HepG2 (cell line): ENCODE results near the gene PLEKHG4. TPM values are rescaled to one million over a fixed set of nuclear protein-coding genes. Genes with fewer than 3 reads are reported as not detected.
A peak's percentile ranks its signal among the peaks of the same experiment; 100 is the strongest.

Source experiments
- ATAC-seq: fragments of 200-7000 bp; cut with Tn5 transposase; 3 replicates; pipeline ENCODE4 v1.9.1; 2020; ENCODE audit warnings: mild to moderate bottlenecking, moderate library complexity
- BruUV-seq: library from RNA; stranded (reverse); fragments of 400-500 nt; replicated peaks from 2 replicates; lab custom pipeline; 2021; lab: Mats Ljungman, UMichigan
- CTCF ChIA-PET: fragments of 300-600 bp; formaldehyde crosslinking; extraction: SDS; loops from one replicate; lab custom pipeline; 2021; ENCODE audit warnings: low total read pairs, inconsistent platforms, low intra/inter-chr PET ratio; lab: Yijun Ruan, JAX
- POLR2A ChIA-PET: fragments of 350-600 bp; sonication (Branson Sonifier 250); formaldehyde crosslinking; loops from one replicate; lab custom pipeline; 2020; ENCODE audit warnings: antibody characterized with exemption, inconsistent platforms; lab: Yijun Ruan, JAX
- DNase-seq: peaks from one replicate; pipeline ENCODE4 v3.0.0-alpha.2; 2015; ENCODE audit warnings: low spot score
- FAIRE-seq: peaks from 3 replicates; lab custom pipeline; 2011; peaks lifted over from hg19 to GRCh38; lab: Jason Lieb, UNC
- H2AFZ ChIP-seq: one replicate; pipeline ENCODE4 v1.6.1; 2011; ENCODE audit warnings: low read length, inconsistent platforms
- H3K27ac ChIP-seq: fragments of 300-600 bp; 3 replicates; pipeline ENCODE4 v1.8.0; 2011; ENCODE audit warnings: mixed run types, mild to moderate bottlenecking, mixed read lengths, low read length, inconsistent platforms; ENCODE audit not compliant: insufficient read depth; ENCODE audit errors: extremely low read length
- H3K27me3 ChIP-seq, 2 experiments: fragments of 200-600 bp in 1 of 2; 2 replicates in 1 of 2; 3 replicates in 1 of 2; pipeline versions ENCODE4 v1.6.0 to v1.8.0; 2011; ENCODE audit warnings: low read length in 2 of 2, mild to moderate bottlenecking in 2 of 2, moderate library complexity in 2 of 2, inconsistent platforms in 1 of 2; ENCODE audit not compliant: insufficient read depth in 2 of 2, control insufficient read depth in 1 of 2
- H3K36me3 ChIP-seq, 2 experiments: fragments of 200-600 bp in 1 of 2; replicated peaks in 1 of 2; 2 replicates in 1 of 2; 3 replicates in 1 of 2; pipeline versions ENCODE4 v1.5.1 to v1.8.0; 2011; ENCODE audit warnings: low read length in 2 of 2, inconsistent platforms in 1 of 2; ENCODE audit not compliant: insufficient read depth in 2 of 2, control insufficient read depth in 1 of 2
- H3K4me1 ChIP-seq: 2 replicates; pipeline ENCODE4 v1.5.1; 2012; ENCODE audit warnings: low read length, inconsistent platforms; ENCODE audit not compliant: insufficient read depth
- H3K4me2 ChIP-seq: 2 replicates; pipeline ENCODE4 v1.6.0; 2011; ENCODE audit warnings: low read depth, low read length, inconsistent platforms
- H3K4me3 ChIP-seq, 3 experiments: fragments of 200-600 bp in 1 of 3; sonication (generic), shearing (Covaris generic) in 1 of 3; replicated peaks in 1 of 3; 2 replicates each; pipeline ENCODE4 v1.5.1; 2011 to 2016; ENCODE audit warnings: low read length in 3 of 3, inconsistent platforms in 2 of 3, low read depth in 2 of 3, mild to moderate bottlenecking in 2 of 3, control low read depth in 1 of 3, mixed read lengths in 1 of 3; ENCODE audit not compliant: insufficient read depth in 1 of 3
- H3K79me2 ChIP-seq: one replicate; pipeline ENCODE4 v1.6.1; 2011; ENCODE audit warnings: low read length, inconsistent platforms; ENCODE audit not compliant: insufficient read depth
- H3K9ac ChIP-seq: 2 replicates; pipeline ENCODE4 v1.6.0; 2011; ENCODE audit warnings: mild to moderate bottlenecking, low read depth, low read length, inconsistent platforms; ENCODE audit not compliant: insufficient read depth
- H3K9me3 ChIP-seq: 2 replicates; pipeline ENCODE4 v1.5.1; 2012; ENCODE audit warnings: mild to moderate bottlenecking, low read length
- H4K20me1 ChIP-seq: 2 replicates; pipeline ENCODE4 v1.6.0; 2011; ENCODE audit warnings: inconsistent platforms, mild to moderate bottlenecking, low read length, moderate library complexity; ENCODE audit not compliant: insufficient read depth
- ATF7 ChIP-seq, 2 experiments: fragments of 450-650 bp in 1 of 2; sonication (generic) in 1 of 2; formaldehyde crosslinking in 1 of 2; IDR thresholded peaks; 2 replicates each; pipeline versions ENCODE4 v1.4.0 to v1.6.1; 2016 to 2020; ENCODE audit warnings: antibody characterized with exemption in 1 of 2, mild to moderate bottlenecking in 1 of 2, missing genetic modification reagents in 1 of 2
- EP300 ChIP-seq, 3 experiments: sonication (generic) in 1 of 3; formaldehyde crosslinking in 1 of 3; IDR thresholded peaks; 2 replicates each; pipeline versions ENCODE4 v1.5.1 to v1.6.1; 2011 to 2020; ENCODE audit warnings: low read depth in 2 of 3, low read length in 2 of 3, borderline replicate concordance in 1 of 3, improper control_type of control experiment in 1 of 3, mild to moderate bottlenecking in 1 of 3, missing genetic modification reagents in 1 of 3, moderate library complexity in 1 of 3
- SOX13 ChIP-seq, 3 experiments: fragments of 450-650 bp in 1 of 3; sonication (generic) in 1 of 3; formaldehyde crosslinking in 1 of 3; IDR thresholded peaks in 2 of 3; conservative IDR thresholded peaks in 1 of 3; 2 replicates each; pipeline versions ENCODE4 v1.5.0 to v1.6.1; 2016 to 2020; ENCODE audit warnings: antibody characterized with exemption in 1 of 3, mild to moderate bottlenecking in 1 of 3, missing compliant biosample characterization in 1 of 3, missing genetic modification reagents in 1 of 3, moderate library complexity in 1 of 3
- ZNF224 ChIP-seq: sonication (generic); formaldehyde crosslinking; IDR thresholded peaks from 2 replicates; pipeline ENCODE4 v1.5.0; 2020; ENCODE audit warnings: mild to moderate bottlenecking, missing genetic modification reagents
- WGBS: methylation state at CpG from one replicate; pipeline ENCODE4 v1.1.6; 2017; ENCODE audit warnings: low lambda C conversion rate; 5-methylcytosine and 5-hydroxymethylcytosine counted together
- in situ Hi-C: cut with HindIII; loops from 2 replicates; pipeline ENCODE4 v1.10.0; 2017; ENCODE audit warnings: low pct_unique_long_range_greater_than_20kb; ENCODE audit not compliant: extremely low pct_ligation_motif_present
- intact Hi-C: fragments of 100-400 bp; cut with micrococcal nuclease; formaldehyde crosslinking; loops from one replicate; pipeline ENCODE4 v1.10.0; 2022; ENCODE audit not compliant: unreplicated experiment
- polyA plus RNA-seq, 8 experiments: library from polyadenylated mRNA; depleted of rRNA in 3 of 8; stranded (reverse) in 7 of 8; unstranded in 1 of 8; fragments of >200 nt; fragmentation: Illumina TruSeq in 4 of 8; extraction: Trizol in 4 of 8; gene quantifications; 2 replicates each; pipeline versions ENCODE4 v1.2.1 to v1.2.3, GENCODE V29; 2011 to 2016; ENCODE audit warnings: low read depth in 4 of 8, missing spikeins in 1 of 8, mixed read lengths in 1 of 8; ENCODE audit not compliant: insufficient read depth in 1 of 8
- total RNA-seq, 5 experiments: library from RNA; depleted of rRNA; stranded (reverse); fragments of >200 nt; fragmentation: Illumina TruSeq; extraction: Trizol; gene quantifications; 2 replicates each; pipeline ENCODE4 v1.2.3, GENCODE V29; 2016; ENCODE audit warnings: low read depth in 1 of 5
- TF ChIP-seq, protein P1 (sequence below): sonication (generic); formaldehyde crosslinking; IDR thresholded peaks from one replicate; pipeline ENCODE4 v1.5.1; 2020; ENCODE audit warnings: mild to moderate bottlenecking, missing genetic modification reagents; ENCODE audit errors: not compliant biosample characterization

The PLEKHG4 gene
- total and polyA plus RNA-seq, 2 of the 13 experiments (the other 11 are each of a cell fraction or from before 2014, with no cell fraction given): 7.1 to 13.6 TPM

DNA sequence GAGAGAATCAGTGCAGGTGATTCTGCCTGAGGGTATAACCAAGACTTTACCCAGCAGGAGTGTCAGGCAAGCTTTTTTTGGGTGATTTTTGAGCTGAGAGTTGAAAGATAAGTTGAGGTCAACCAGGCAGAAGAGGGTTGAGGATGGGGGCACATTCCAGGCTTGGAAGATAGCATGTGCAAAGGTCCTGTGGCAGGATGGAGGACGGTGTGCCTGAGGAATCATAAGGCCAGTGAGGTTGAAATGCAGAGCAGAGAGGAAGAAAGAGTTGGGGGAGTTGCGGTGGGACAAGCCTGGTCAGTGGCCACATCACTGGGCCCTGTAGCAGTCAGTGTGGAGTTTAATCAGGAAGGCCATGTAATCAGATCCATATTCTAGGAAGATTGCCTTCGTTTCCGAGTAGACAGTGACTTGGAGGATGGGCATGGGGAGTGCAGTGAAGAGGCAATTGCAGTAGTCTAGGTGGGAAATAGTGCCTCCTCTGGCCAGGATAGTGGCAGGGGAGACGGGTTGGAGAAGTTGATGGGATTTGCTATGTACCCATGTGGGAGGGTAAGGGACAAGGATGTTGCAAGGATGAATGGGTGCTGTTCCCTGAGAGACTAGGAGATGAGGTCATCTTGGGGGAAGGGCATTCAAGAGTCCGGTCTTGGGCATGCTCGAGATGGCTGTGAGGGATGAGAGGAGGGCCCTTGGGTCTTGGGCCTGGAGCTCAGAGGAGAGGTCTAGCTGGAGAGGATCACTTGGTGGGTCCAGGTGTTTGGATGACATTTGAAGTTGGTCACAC is 3.9 kb downstream of the PLEKHG4 start:
- POLR2A ChIA-PET: no interaction called here
- H3K4me1 ChIP-seq: peaks cover 14% of the 10 kb centered on the region
- no peaks in the 10 kb centered on the region for H3K27me3 ChIP-seq
- no peak overlapping the region for H3K9ac ChIP-seq
- H3K4me3 ChIP-seq: no peak overlapping the region
- intact Hi-C loops (no loop called here), in situ Hi-C loops (no loop called here)
- TF ChIP-seq ATF7 (IDR thresholded peaks at IDR 0.05) (peak; percentile 72), ATF7 (CRISPR knock-in tag; IDR thresholded peaks at IDR 0.05) (no peak), EP300 (IDR thresholded peaks at IDR 0.05; ENCODE audit: low read depth in 2 of 2, low read length in 2 of 2) (no peak), EP300 (CRISPR knock-in tag; IDR thresholded peaks at IDR 0.05; ENCODE audit: borderline replicate concordance) (no peak)
- no peaks in the 10 kb centered on the region for H4K20me1 ChIP-seq
- CTCF ChIA-PET: no interaction called here
- no peaks in the 10 kb centered on the region for H3K36me3 ChIP-seq
- ATAC-seq: no peak
- no peak overlapping the region for H2AFZ ChIP-seq
- no peak for DNase-seq
- H3K79me2 ChIP-seq: peaks cover 4% of the 10 kb centered on the region
- no peaks in the 10 kb centered on the region for H3K9me3 ChIP-seq
- WGBS: 77% methylated on average over 7 of the region's 7 CpGs
- H3K27ac ChIP-seq: no peak overlapping the region
- no TSS peak for BruUV-seq
- no peak overlapping the region for H3K4me2 ChIP-seq
- FAIRE-seq: no peak

DNA sequence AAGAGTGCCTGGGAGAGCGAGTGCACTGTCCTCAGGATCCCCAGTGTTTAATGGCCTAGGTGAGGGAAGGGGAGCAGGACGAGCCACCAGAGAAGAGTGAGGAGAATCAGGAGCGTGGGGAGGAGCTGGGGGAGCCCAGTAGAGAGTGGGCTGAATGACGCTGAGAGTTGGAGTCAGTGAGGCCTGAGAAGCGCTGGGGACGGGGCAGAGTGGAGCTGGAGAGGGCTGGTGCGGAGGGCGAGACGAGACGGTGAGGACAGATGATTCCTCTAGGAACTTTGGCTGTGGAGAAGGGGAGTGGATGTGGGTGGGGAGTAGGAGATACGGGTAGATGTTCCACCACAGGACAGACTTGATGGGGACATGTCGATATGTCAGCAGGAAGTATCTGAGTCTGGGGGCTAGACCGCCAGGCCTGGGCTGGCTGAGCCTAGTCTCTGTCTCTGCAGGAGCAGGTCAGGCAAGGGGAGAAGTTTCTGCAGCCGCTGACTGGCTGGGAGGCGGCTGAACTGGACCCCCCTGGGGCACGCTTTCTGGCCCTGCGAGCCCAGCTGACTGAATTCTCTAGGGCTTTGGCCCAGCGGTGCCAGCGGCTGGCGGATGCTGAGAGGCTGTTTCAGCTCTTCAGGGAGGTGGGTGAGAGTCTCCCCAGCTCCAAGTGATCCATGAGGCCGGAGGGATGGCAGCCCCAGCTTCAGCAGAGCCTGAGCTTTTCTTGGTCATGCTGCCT is 4.7 kb downstream of the PLEKHG4 start:
- Histone ChIP-seq H3K27me3 (no peaks in the 10 kb centered on the region), H3K9me3 (no peaks in the 10 kb centered on the region), H3K4me1 (peaks cover 8% of the 10 kb centered on the region), H2AFZ (no peak overlapping the region), H3K27ac (no peak overlapping the region), H3K79me2 (no peaks in the 10 kb centered on the region), H3K4me2 (no peak overlapping the region), H3K9ac (no peak overlapping the region), H3K4me3 (no peak overlapping the region), H4K20me1 (no peaks in the 10 kb centered on the region), H3K36me3 (no peaks in the 10 kb centered on the region)
- ChIA-PET CTCF (interaction anchor here (1.1 kb wide), 1 partner anchor 23 kb away, joined by 4 read pairs; no protein-coding TSS in a partner anchor), POLR2A (interaction anchor here (1.1 to 1.6 kb wide), 2 partner anchors 10 to 23 kb away, joined by 3 to 5 read pairs; no protein-coding TSS in a partner anchor)
- intact Hi-C loops (no loop called here), in situ Hi-C loops (no loop called here)
- 94% methylated on average over 17 of the region's 21 CpGs for WGBS
- FAIRE-seq (no peak), DNase-seq (no peak), ATAC-seq (no peak)
- BruUV-seq: no TSS peak
- no peak for TF ChIP-seq SOX13 (IDR thresholded peaks at IDR 0.05)
- no peak for TF ChIP-seq SOX13 (CRISPR knock-in tag; conservative IDR thresholded peaks at IDR 0.05 in 1 of 2, IDR thresholded peaks at IDR 0.05 in 1 of 2)
- TF ChIP-seq ZNF224 (CRISPR knock-in tag): no peak
- TF ChIP-seq, protein P1, sequence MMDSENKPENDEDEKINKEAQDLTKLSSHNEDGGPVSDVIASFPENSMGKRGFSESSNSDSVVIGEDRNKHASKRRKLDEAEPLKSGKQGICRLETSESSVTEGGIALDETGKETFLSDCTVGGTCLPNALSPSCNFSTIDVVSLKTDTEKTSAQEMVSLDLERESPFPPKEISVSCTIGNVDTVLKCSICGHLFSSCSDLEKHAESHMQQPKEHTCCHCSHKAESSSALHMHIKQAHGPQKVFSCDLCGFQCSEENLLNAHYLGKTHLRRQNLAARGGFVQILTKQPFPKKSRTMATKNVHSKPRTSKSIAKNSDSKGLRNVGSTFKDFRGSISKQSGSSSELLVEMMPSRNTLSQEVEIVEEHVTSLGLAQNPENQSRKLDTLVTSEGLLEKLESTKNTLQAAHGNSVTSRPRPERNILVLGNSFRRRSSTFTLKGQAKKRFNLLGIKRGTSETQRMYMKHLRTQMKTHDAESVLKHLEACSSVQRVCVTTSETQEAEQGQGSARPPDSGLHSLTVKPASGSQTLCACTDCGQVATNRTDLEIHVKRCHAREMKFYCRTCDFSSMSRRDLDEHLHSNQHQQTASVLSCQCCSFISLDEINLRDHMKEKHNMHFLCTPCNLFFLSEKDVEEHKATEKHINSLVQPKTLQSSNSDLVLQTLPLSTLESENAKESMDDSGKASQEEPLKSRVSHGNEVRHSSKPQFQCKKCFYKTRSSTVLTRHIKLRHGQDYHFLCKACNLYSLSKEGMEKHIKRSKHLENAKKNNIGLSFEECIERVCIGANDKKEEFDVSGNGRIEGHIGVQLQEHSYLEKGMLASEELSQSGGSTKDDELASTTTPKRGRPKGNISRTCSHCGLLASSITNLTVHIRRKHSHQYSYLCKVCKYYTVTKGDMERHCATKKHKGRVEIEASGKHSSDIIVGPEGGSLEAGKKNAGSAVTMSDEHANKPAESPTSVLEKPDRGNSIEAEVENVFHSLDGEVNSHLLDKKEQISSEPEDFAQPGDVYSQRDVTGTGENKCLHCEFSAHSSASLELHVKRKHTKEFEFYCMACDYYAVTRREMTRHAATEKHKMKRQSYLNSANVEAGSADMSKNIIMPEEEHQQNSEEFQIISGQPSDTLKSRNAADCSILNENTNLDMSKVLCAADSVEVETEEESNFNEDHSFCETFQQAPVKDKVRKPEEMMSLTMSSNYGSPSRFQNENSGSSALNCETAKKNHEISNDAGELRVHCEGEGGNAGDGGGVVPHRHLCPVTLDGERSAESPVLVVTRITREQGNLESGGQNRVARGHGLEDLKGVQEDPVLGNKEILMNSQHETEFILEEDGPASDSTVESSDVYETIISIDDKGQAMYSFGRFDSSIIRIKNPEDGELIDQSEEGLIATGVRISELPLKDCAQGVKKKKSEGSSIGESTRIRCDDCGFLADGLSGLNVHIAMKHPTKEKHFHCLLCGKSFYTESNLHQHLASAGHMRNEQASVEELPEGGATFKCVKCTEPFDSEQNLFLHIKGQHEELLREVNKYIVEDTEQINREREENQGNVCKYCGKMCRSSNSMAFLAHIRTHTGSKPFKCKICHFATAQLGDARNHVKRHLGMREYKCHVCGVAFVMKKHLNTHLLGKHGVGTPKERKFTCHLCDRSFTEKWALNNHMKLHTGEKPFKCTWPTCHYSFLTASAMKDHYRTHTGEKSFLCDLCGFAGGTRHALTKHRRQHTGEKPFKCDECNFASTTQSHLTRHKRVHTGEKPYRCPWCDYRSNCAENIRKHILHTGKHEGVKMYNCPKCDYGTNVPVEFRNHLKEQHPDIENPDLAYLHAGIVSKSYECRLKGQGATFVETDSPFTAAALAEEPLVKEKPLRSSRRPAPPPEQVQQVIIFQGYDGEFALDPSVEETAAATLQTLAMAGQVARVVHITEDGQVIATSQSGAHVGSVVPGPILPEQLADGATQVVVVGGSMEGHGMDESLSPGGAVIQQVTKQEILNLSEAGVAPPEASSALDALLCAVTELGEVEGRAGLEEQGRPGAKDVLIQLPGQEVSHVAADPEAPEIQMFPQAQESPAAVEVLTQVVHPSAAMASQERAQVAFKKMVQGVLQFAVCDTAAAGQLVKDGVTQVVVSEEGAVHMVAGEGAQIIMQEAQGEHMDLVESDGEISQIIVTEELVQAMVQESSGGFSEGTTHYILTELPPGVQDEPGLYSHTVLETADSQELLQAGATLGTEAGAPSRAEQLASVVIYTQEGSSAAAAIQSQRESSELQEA: no peak
